Measurements from ENCODE around the gene CELF4. TPM values are rescaled to one million over a fixed set of nuclear protein-coding genes. Genes with fewer than 3 reads are reported as not detected.

CELF4 gene
- polyA plus RNA-seq, 1 experiment: not detected

- ChIA-PET CTCF (no interaction called here), POLR2A (no interaction called here)
- no peak for TF ChIP-seq CTCF (IDR thresholded peaks at IDR 0.05; ENCODE audit: insufficient read depth, low read depth, low read length)
- H3K27me3 ChIP-seq (ENCODE audit: control insufficient read depth, insufficient read depth, low read length): no peaks in the 10 kb centered on the region
- H3K36me3 ChIP-seq (ENCODE audit: control insufficient read depth, insufficient read depth, low read length): no peaks in the 10 kb centered on the region
- H3K4me3 ChIP-seq (ENCODE audit: low read depth, low read length): no peak overlapping the region
- no peak for DNase-seq (ENCODE audit: low read depth)
Measured at GRCh38 chr18:37607281-37607680, 41.7 kb upstream of the CELF4 start.

- Histone ChIP-seq H3K4me3 (ENCODE audit: low read depth, low read length) (no peak overlapping the region), H3K27me3 (ENCODE audit: control insufficient read depth, insufficient read depth, low read length) (no peaks in the 10 kb centered on the region), H3K36me3 (ENCODE audit: control insufficient read depth, insufficient read depth, low read length) (no peaks in the 10 kb centered on the region)
- ChIA-PET POLR2A (no interaction called here), CTCF (no interaction called here)
- TF ChIP-seq CTCF (IDR thresholded peaks at IDR 0.05; ENCODE audit: insufficient read depth, low read depth, low read length): no peak
- no peak for DNase-seq (ENCODE audit: low read depth)
Measured at GRCh38 chr18:37604032-37604431, 38.4 kb upstream of the CELF4 start.

- Histone ChIP-seq H3K27me3 (ENCODE audit: control insufficient read depth, insufficient read depth, low read length) (no peaks in the 10 kb centered on the region), H3K4me3 (ENCODE audit: low read depth, low read length) (no peak overlapping the region), H3K36me3 (ENCODE audit: control insufficient read depth, insufficient read depth, low read length) (no peaks in the 10 kb centered on the region)
- CTCF ChIA-PET: no interaction called here
- POLR2A ChIA-PET: no interaction called here
- no peak for TF ChIP-seq CTCF (IDR thresholded peaks at IDR 0.05; ENCODE audit: insufficient read depth, low read depth, low read length)
- no peak for DNase-seq (ENCODE audit: low read depth)
Measured at GRCh38 chr18:37598966-37599896, 33.6 kb upstream of the CELF4 start.

GRCh38 chr18:37598396-37598795 lies 32.8 kb upstream of the CELF4 start:
- H3K4me3 ChIP-seq (ENCODE audit: low read depth, low read length): no peak overlapping the region
- CTCF ChIA-PET: no interaction called here
- H3K27me3 ChIP-seq (ENCODE audit: control insufficient read depth, insufficient read depth, low read length): no peaks in the 10 kb centered on the region
- POLR2A ChIA-PET: no interaction called here
- TF ChIP-seq CTCF (IDR thresholded peaks at IDR 0.05; ENCODE audit: insufficient read depth, low read depth, low read length): no peak
- no peaks in the 10 kb centered on the region for H3K36me3 ChIP-seq (ENCODE audit: control insufficient read depth, insufficient read depth, low read length)
- DNase-seq (ENCODE audit: low read depth): no peak

GRCh38 chr18:37590346-37590745 lies 24.7 kb upstream of the CELF4 start:
- POLR2A ChIA-PET: no interaction called here

More at GRCh38 chr18:37590346-37590745, 24.7 kb upstream of the CELF4 start:
- no peaks in the 10 kb centered on the region for H3K36me3 ChIP-seq (ENCODE audit: control insufficient read depth, insufficient read depth, low read length)
- H3K27me3 ChIP-seq (ENCODE audit: control insufficient read depth, insufficient read depth, low read length): no peaks in the 10 kb centered on the region
- H3K4me3 ChIP-seq (ENCODE audit: low read depth, low read length): no peak overlapping the region
- CTCF ChIA-PET: no interaction called here
- TF ChIP-seq CTCF (IDR thresholded peaks at IDR 0.05; ENCODE audit: insufficient read depth, low read depth, low read length): no peak
- DNase-seq (ENCODE audit: low read depth): no peak
